HG03457 (cell line): ENCODE data around the gene TACC2.
"Not testable (repeated sequence)": the region's sequence is repeated elsewhere in the genome, so short reads cannot be mapped to it uniquely, and the experiment has no call there.

Experiments
- ATAC-seq: cut with Tn5 transposase; IDR thresholded peaks from one replicate; pipeline ENCODE4 v1.9.1; 2021; ENCODE audit warnings: moderate number of reproducible peaks; ENCODE audit not compliant: unreplicated experiment

The TACC2 gene

DNA sequence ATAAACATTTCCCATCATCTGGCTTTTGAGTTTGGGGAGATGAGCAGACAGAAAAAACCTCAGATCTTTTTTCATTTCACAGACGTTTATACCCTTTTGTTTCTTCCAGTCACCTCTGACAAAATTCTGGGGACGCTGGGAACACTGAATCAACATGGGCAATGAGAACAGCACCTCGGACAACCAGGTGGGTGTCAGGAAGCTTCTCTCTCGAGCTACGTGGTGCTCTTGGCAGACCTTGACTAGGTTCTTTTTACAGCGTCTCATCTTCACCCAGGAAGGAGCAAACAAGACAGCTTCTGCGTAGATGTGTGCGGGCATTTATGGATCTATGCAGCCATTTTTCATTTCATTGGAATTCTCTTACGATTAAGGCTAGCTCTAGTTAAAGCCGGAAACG lies 32.9 kb downstream of the TACC2 start:
- no peak for ATAC-seq

DNA sequence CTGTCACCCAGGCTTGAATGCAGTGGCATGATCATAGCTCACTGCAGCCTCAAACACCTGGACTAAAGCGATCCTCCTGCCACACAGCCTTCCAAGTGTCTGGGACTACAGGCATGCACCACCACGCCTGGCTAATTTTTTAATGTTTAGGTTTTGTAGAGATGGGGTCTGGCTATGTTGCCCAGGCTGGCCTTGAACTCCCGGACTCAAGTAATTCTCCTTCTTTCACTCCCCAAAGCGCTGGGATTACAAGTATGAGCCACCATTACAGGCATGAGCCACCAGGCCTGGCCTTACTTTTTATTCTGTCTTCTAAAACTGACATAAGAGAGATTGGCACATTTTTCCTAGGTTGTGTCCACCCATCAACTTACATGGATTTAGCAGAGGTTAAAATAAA lies 33.3 kb downstream of the TACC2 start:
- ATAC-seq, result no peak

DNA sequence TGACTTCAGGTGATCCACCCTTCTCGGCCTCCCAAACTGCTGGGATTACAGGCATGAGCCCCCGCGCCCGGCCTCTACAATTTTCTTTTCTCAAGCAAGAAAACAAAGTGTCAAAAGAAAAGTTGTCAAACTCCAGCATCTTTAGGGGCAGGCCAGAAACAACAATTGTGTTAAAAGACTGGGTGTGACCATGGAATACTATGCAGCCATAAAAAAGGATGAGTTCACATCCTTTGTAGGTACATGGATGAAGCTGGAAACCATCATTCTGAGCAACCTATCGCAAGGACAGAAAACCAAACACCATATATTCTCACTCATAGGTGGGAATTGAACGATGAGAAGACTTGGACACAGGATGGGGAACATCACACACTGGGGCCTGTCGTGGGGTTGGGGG lies 34.3 kb downstream of the TACC2 start:
- not testable (repeated sequence) for ATAC-seq

DNA sequence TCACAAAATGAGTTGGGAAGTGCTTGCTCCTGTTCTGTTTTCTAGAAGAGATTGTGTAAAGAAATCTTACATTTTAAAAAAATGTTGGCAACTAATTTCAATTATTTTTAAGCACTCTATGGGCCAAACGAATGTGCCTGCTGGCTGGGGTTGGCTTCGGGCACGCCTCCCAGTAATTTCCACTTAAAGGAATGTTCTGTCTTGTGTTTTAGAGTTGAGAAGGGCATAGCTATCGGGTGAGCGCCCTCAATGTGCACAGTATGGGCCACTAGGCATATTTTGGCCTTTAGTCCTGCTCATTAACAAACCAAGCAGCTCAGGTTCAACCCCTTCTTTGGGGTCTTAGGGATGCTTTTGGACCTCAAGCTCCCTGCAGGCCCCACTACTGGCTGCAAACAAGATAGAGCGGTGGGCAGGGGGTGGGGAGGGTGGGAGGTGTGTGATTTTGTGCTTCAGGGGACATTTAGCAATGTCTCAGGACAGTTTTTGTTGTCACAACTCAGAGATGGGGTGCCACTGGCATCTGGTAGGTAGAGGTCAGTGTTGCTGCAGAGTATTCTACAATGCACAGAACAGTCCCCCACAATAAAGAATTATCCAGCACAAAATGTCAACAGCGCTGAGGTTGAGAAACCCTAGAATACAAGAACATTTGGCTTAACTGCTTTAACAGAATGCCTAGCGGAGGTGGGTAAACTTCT lies 40.7 kb downstream of the TACC2 start:
- no peak for ATAC-seq

DNA sequence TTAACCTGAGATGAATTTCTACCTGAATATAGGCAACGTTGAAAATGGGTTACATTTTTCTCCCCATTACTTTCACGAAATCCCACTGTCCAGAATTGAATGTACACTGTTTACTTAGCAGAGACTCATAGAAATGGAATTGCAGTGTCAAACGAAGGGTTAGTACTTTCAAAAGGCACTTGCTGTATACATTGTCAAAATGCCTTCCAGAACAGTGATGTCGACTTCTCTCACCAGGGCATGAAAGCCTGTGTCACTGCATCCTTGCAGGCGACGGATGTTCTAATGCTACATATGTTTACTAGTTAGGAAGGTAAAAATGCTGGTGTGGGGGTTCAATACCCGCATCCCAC lies 41.2 kb downstream of the TACC2 start:
- no peak for ATAC-seq

DNA sequence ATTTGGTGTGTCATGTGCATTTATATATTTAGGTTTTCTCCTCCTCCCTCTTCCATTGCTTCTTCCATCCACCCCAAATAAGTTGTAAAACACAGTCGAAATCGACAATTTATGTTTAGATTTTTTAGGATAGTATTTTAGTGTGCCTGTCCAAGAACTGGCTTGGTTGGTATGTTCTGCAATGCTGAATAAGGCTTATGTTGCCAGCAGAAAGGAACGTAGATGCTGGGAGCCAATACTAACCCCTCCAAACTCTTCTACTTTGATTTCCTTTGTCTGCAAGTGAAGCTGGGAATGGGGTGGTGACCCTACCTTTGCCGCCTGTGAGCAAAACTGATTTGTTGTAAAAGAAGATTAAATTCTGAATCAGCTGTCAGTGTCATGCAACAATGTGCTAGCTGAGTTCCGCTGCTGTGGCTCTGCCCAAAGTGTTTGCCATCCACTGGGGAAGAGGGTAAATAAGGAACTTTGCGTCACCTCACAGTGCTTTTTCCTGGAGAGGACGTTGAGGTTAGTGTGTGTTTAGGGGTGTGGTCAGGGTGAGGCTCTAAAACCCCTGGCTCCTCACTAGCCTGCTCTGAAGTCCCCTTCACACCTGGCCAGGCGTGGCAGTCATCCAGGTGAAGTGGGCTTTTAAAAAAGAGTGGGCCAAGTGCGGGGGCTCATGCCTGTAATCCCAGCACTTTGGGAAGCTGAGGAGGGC lies 44.4 kb downstream of the TACC2 start:
- no peak for ATAC-seq

DNA sequence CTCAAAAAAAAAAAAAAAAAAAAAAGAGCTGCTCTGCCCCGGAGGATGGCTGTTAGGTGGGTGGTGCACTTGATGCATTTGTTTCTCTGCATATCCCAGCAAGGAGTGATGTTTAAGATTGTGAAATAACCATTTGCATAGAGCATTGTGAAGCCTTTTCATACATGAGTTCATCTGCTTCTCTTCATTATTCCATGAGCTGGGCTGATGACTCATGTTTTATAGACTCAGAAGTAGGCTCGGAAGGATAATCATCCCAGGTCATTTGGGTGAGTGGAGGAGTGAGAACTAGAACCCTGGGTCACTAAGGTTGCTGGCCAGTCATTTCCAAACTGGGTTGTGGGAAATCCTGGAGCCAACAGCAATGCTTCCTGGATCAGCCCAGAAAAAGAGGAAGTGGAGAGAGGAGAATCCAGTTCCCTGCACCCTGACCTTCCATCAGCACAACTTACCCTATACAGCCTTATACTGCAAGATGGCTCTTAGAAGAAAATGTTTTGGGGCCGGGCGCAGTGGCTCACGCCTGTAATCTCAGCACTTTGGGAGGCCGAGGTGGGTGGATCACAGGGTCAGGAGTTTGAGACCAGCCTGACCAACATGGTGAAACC lies 45.3 kb downstream of the TACC2 start:
- no peak for ATAC-seq

DNA sequence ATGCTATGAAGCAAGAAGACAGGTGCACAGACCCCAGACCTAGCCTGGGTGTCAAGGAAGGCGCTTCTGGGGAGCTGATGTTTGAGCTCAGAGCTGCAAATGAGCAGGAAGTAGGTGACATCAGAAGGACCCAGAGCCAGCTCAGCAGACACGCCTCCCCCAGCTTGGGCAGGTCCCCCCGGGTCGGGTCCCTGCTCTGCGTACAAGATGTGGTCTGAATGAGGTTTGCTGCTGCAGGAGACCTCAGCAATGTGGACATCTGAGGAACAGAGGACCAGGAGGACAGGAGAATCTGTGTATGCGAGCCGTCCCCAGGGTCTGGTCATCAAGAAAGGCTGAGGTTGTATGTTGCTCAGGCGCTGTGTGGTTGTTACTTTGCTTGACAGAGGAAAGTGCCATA lies 51.8 kb downstream of the TACC2 start:
- no peak for ATAC-seq

DNA sequence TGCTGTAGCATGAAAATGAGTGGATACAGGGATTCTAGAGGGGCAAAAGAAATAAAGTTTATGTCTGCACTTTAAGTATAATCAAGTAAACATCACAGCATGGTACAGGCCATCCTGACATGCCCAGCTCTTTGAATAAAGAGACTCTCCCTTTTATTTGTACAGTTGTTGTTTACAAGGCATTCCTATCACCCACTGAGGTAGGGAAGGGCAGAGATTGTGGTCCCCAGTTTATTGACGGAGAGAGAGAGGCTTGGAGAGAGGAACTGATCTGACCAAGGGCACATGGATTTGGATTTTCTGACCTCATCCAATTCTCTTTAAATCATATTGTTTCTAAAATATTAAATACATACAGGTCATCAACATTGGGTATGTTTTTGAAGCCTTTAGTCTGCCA lies 53.9 kb downstream of the TACC2 start:
- ATAC-seq, result no peak

DNA sequence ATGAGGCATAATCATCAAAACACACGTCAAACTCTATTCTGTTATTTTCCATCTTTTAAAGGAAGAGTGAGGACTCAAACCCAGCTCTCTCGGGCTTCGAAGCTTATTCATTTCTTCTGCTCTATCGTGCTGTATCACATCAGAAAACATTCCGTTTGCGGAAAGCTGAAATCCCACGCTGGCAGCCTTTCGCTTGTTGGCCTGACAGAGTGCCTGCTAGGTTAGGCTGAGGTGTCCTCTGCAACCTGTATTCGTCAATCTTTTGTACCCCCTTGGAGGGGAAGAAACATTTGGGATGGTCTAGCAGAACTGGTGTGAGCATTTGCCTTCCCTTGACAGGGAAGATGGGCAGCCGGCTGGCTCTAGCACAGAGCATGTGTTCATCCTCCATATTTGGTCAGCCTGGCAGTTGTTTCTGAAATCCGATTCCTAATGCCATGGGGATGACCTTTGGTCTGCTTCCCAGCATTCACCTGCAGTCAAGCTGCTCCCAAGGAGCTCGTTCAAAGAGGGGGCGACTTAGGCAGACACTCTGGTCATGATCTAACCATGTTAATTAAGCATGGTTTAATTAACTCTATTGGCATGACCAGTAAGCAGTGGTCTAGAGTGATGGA lies 55.2 kb downstream of the TACC2 start:
- no peak for ATAC-seq

DNA sequence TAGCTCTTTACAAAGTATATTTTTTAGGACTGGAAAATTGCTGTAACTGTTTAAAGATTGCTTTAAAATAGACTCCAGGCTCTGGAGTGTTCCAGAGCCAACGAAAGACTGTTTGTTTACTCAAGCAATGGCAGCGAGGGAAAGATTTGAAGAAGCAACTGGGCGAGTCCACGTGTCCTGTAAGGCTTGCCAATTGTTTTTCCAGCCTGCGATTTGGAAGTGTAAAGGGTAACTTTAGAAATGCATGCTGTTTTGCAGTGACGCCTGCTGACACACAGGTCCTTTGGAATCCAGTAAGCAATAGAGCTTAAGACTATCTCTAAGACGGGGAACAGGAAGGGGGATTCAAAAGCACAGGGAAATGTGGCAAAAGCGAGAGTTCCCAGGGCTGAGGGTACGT lies 55.8 kb downstream of the TACC2 start:
- ATAC-seq, result no peak

DNA sequence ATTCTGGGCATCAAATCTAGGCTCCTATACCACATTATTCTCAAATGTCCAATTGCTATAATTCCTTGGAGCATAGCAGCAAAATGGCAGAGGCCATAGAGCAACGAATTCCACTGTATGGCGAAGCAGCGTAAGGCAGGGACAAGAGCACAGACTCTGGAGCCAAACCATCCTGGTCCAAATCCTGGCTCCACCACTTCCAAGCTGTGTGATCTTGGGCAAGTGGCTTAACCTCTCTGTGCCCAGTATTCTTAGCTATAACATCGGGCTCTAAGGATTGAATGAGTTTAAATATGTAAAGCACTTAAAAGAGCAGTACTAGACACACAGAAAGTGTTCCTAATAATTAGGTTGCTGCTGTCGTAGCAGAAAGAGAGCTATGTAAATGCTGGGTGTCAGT lies 56.2 kb downstream of the TACC2 start:
- no peak for ATAC-seq

DNA sequence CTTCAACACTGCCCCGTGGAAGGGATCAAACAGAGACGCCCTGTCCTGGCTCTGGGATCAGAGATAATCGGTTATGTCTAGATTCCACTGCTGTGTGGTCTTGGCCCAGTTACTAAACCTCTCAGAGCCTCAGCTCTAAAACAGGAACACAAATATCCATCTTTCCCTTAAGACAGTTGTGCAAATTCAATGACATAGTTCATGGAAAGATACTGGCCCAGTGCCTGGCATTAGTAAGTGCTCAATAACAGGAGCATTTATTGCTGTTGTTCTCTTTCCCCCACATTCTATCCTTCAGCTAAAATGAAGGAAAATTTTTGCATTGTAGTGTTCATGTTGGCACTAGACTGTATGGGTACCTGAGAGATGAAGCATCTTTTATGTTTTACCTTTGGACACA lies 58.6 kb downstream of the TACC2 start:
- ATAC-seq, result no peak

DNA sequence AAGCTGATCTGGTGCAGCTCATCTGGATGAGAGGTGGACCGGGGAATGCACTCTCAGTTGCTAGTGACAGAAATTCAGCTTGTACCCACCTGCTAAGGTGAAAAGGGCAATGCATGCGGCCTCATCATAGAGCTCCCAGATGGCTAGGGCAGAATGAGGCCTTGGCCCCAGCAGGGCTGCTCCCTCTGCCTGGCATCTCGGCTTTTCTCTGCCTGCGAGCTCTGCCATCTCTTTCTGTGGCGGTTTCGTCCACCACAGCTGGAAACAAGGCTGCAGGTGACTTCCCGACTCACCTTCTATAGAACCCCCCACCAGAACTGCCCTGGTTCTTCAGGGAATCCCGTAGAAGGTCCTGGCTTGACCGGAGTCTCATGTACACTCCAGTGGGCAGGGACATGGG lies 60.1 kb downstream of the TACC2 start:
- ATAC-seq, result no peak

DNA sequence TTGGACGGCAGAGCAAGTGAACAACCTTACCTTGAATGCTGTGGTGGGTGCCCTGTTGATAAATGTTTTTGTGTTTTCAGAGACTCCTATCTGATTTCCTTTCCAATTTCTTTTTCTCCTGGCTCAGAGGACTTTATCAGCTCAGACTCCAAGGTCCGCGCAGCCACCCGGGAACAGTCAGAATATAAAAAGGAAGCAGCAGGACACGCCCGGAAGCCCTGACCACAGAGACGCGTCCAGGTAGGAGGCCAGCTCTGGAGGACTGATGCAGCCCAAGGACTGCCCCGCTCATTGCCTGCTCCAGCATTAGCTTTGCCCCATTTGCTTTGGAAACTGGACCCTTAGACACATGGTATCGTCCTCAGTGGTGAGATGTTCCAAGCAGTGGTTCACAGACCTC lies 61.3 kb downstream of the TACC2 start:
- no peak for ATAC-seq

DNA sequence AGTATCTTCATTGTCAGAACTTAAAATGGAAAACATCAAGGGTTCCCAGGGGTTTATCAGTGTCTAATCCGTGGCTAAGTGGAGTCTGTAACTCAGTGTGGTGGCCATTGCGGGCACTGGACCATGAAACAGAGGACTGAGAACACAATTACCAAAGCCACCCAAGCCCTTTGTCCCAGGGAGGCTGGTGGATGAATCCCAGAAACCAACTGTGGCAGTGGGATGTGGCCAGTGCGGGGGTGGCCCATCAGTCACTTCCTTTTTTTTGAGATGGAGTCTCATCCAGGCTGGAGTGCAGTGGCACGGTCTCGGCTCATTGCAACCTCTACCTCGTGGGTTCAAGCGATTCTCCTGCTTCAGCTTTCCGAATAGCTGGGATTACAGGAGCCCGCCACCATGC lies 61.8 kb downstream of the TACC2 start:
- ATAC-seq, result no peak

DNA sequence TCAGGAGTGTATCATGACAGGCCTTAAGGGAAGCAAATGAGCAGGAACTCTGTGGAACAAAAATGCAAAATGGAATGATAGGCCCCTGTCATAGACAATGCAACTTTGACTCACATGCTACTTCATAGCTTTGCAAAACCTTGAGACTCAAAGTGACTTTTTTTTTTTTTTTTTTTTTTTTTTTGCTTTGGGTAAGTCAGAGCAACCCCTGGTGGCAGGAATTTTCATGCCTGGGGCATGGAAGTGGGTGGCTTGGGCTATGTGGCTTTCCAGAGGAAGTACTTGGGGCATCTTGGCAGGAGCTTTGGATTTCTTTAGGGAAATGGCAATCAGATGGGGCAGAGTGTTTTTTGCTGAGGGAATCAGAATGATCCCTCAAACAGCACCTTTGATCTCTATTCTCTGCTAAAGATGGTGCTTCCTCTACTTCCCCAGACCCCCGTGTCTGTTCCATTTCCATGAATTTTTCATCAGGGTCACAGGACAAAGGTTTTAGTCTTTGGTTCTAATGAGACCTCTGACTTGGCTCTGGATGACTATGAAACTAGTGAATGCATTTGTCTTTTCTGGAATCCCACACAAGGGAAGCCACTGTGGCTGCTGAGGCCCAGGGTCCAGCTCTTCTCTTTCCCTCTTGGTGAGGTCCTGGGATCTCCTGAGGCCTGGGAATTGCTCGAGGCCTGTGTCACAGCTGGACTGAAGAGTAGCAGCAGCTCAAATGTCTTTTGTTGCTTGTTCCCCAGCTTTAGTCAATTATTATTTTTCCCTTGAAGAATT lies 62.8 kb downstream of the TACC2 start:
- ATAC-seq, result no peak

DNA sequence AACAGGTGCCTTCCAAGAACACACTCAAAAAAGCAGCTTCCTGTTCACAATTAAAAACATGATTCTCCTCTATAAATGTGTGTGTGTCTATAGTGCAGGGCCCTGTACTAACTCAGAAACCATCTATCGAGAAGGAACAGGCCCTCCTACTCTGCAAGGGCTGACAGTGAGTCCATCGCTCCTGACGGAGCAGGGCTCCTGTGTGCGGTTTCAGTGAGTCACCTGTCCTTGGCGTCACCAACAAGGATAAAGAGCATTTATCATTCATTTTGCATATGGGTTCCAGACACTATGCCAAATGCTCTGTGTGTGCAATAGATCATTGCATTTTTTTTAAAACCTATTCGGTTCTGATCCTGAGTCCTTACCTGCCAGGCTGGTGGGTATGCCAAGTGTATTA lies 63.7 kb downstream of the TACC2 start:
- ATAC-seq, result no peak

DNA sequence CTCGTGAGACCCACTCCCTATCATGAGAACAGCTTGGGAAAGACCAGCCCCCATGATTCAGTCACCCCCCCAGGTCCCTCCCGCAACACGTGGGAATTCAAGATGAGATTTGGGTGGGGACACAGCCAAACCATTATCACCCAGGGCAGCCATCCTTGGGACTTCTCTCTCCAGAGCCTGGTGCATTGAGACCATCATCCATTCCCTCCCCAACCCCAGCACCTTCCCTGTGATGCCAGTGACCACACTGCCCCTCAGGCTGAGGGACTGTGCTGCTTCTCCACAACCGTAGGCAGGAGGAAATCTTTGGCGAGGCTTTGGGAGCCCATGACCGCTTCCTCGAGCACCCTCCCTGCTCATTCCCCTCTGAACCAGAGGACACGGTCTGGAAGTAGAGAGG lies 64.4 kb downstream of the TACC2 start:
- no peak for ATAC-seq

DNA sequence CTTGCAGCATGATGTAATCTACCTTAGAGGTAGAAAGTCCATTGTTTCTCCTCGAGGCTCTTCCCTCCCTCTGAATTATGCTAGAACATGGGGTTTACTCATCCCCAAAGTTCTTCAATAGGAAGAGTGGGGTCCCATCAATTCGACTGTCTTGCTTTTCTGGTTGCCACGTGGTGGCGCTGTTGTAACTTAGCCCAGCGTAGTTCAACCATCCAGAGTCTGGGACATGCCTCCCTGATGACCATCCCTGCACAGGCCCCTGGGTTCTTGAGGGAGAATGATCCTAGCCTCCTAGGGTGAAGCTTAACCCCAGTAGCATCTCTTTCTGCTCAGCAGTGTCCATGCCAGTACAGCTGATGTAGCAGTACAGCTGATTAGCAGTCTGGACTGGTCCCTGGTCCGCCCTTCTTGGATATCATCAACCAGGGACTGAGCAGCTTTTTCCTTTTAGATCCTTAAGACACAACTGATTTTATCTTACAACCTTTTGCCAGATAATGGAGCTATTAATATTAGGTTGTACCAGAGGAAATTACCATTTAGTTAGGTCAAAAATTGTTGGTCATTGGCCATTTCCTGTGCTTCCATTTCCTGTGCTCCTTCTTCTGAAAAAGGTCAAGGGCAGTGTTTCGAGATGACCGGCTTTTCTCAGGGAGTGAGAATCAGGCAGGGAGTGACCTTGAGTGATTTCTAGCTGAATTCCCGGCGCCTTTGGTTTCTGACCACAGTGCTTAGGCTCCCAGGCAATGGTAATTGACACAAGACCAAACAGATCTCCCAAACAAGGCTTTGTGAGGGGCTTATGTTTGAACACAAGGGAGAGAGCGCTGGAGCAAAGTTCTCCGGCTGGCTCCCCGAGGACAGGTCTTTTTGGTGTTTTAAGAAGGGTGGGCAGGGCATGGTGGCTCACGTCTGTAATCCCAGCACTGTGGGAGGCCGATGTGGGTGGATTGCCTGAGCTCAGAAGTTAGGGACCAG lies 65.4 kb downstream of the TACC2 start:
- ATAC-seq, result no peak
